Muscle layer of colon (tissue), 2 donors: ENCODE measurements around the gene AHI1.

Source experiments
- H3K27ac ChIP-seq: one replicate; pipeline ENCODE4 v1.7.0; 2013; ENCODE audit warnings: low read depth, mild to moderate bottlenecking, low read length, moderate library complexity
- H3K27me3 ChIP-seq, 2 donors: one replicate each; pipeline ENCODE4 v1.7.0; 2013; ENCODE audit warnings: low read length in 2 of 2, mild to moderate bottlenecking in 2 of 2; ENCODE audit not compliant: insufficient read depth in 2 of 2, control insufficient read depth in 1 of 2
- H3K36me3 ChIP-seq: one replicate; pipeline ENCODE4 v1.7.0; 2013; ENCODE audit warnings: mild to moderate bottlenecking, low read length; ENCODE audit not compliant: insufficient read depth
- H3K4me1 ChIP-seq: one replicate; pipeline ENCODE4 v1.7.0; 2013; ENCODE audit warnings: mild to moderate bottlenecking, low read length; ENCODE audit not compliant: insufficient read depth
- H3K4me3 ChIP-seq, 2 donors: one replicate each; pipeline ENCODE4 v1.7.0; 2013; ENCODE audit warnings: low read length in 2 of 2, low read depth in 1 of 2, mild to moderate bottlenecking in 1 of 2, moderate library complexity in 1 of 2
- H3K9ac ChIP-seq: one replicate; pipeline ENCODE4 v1.7.0; 2013; ENCODE audit warnings: low read length
- H3K9me3 ChIP-seq: one replicate; pipeline ENCODE4 v1.7.0; 2013; ENCODE audit warnings: mild to moderate bottlenecking, low read length
- donor health status: abdominal sarcoma.
- donor health status: Adenocarcinoma of cecum.

The AHI1 gene

GRCh38 chr6:135527116-135527959 lies 29.8 kb upstream of the AHI1 start:
- H3K4me1 ChIP-seq = peaks cover 9% of the 10 kb centered on the region
- no peaks in the 10 kb centered on the region for H3K9me3 ChIP-seq
- no peak overlapping the region for H3K27ac ChIP-seq
- H3K9ac ChIP-seq = no peak overlapping the region
- no peaks in the 10 kb centered on the region for H3K27me3 ChIP-seq
- no peak overlapping the region for H3K4me3 ChIP-seq
- no peaks in the 10 kb centered on the region for H3K36me3 ChIP-seq

GRCh38 chr6:135525594-135525993 lies 28.1 kb upstream of the AHI1 start:
- Histone ChIP-seq H3K9ac (no peak overlapping the region), H3K4me3 (no peak overlapping the region), H3K27ac (no peak overlapping the region)

GRCh38 chr6:135522965-135523692 lies 25.6 kb upstream of the AHI1 start:
- Histone ChIP-seq H3K4me3 (no peak overlapping the region), H3K27me3 (no peaks in the 10 kb centered on the region), H3K9me3 (no peaks in the 10 kb centered on the region), H3K27ac (no peak overlapping the region), H3K36me3 (no peaks in the 10 kb centered on the region), H3K9ac (no peak overlapping the region), H3K4me1 (peaks cover 9% of the 10 kb centered on the region)

More at GRCh38 chr6:135525594-135525993, 28.1 kb upstream of the AHI1 start:
- Histone ChIP-seq H3K9me3 (no peaks in the 10 kb centered on the region), H3K27me3 (no peaks in the 10 kb centered on the region), H3K36me3 (no peaks in the 10 kb centered on the region), H3K4me1 (peaks cover 9% of the 10 kb centered on the region)

- Histone ChIP-seq H3K27ac (no peak overlapping the region), H3K9me3 (no peaks in the 10 kb centered on the region), H3K9ac (no peak overlapping the region), H3K27me3 (no peaks in the 10 kb centered on the region), H3K36me3 (no peaks in the 10 kb centered on the region), H3K4me1 (no peaks in the 10 kb centered on the region), H3K4me3 (no peak overlapping the region)
Measured at GRCh38 chr6:135521431-135521830, 23.9 kb upstream of the AHI1 start.

GRCh38 chr6:135520781-135521180 lies 23.2 kb upstream of the AHI1 start:
- Histone ChIP-seq H3K9ac (no peak overlapping the region), H3K27ac (no peak overlapping the region), H3K9me3 (no peaks in the 10 kb centered on the region), H3K27me3 (no peaks in the 10 kb centered on the region), H3K36me3 (no peaks in the 10 kb centered on the region), H3K4me3 (no peak overlapping the region), H3K4me1 (no peaks in the 10 kb centered on the region)

GRCh38 chr6:135519348-135519747 lies 21.8 kb upstream of the AHI1 start:
- Histone ChIP-seq H3K4me3 (no peak overlapping the region), H3K27ac (no peak overlapping the region), H3K9me3 (no peaks in the 10 kb centered on the region)

GRCh38 chr6:135517527-135517926 lies 20.0 kb upstream of the AHI1 start:
- Histone ChIP-seq H3K9me3 (no peaks in the 10 kb centered on the region), H3K27ac (no peak overlapping the region), H3K4me1 (no peaks in the 10 kb centered on the region), H3K27me3 (no peaks in the 10 kb centered on the region), H3K4me3 (no peak overlapping the region), H3K9ac (no peak overlapping the region), H3K36me3 (no peaks in the 10 kb centered on the region)

More at GRCh38 chr6:135519348-135519747, 21.8 kb upstream of the AHI1 start:
- H3K27me3 ChIP-seq = no peaks in the 10 kb centered on the region
- H3K9ac ChIP-seq = no peak overlapping the region
- H3K36me3 ChIP-seq = no peaks in the 10 kb centered on the region
- no peaks in the 10 kb centered on the region for H3K4me1 ChIP-seq

GRCh38 chr6:135514706-135515105 lies 17.2 kb upstream of the AHI1 start:
- no peaks in the 10 kb centered on the region for H3K27me3 ChIP-seq
- H3K36me3 ChIP-seq = no peaks in the 10 kb centered on the region
- H3K4me3 ChIP-seq = no peak overlapping the region
- H3K4me1 ChIP-seq = no peaks in the 10 kb centered on the region
- H3K9me3 ChIP-seq = no peaks in the 10 kb centered on the region
- H3K27ac ChIP-seq = no peak overlapping the region
- no peak overlapping the region for H3K9ac ChIP-seq

- H3K27me3 ChIP-seq = no peaks in the 10 kb centered on the region
- no peaks in the 10 kb centered on the region for H3K36me3 ChIP-seq
- H3K9me3 ChIP-seq = no peaks in the 10 kb centered on the region
- no peak overlapping the region for H3K27ac ChIP-seq
- H3K9ac ChIP-seq = no peak overlapping the region
- no peaks in the 10 kb centered on the region for H3K4me1 ChIP-seq
- no peak overlapping the region for H3K4me3 ChIP-seq
Measured at GRCh38 chr6:135506270-135506997, 8.9 kb upstream of the AHI1 start.

- H3K27me3 ChIP-seq = no peaks in the 10 kb centered on the region
- no peaks in the 10 kb centered on the region for H3K9me3 ChIP-seq
- H3K4me1 ChIP-seq = no peaks in the 10 kb centered on the region
- no peaks in the 10 kb centered on the region for H3K36me3 ChIP-seq
- H3K4me3 ChIP-seq = no peak overlapping the region
- no peak overlapping the region for H3K27ac ChIP-seq
- H3K9ac ChIP-seq = no peak overlapping the region
Measured at GRCh38 chr6:135505648-135506047, 8.1 kb upstream of the AHI1 start.

GRCh38 chr6:135505222-135505621 lies 7.7 kb upstream of the AHI1 start:
- Histone ChIP-seq H3K4me3 (no peak overlapping the region), H3K9ac (no peak overlapping the region)

More at GRCh38 chr6:135505222-135505621, 7.7 kb upstream of the AHI1 start:
- H3K9me3 ChIP-seq = no peaks in the 10 kb centered on the region
- no peaks in the 10 kb centered on the region for H3K36me3 ChIP-seq
- H3K4me1 ChIP-seq = no peaks in the 10 kb centered on the region
- H3K27ac ChIP-seq = no peak overlapping the region
- H3K27me3 ChIP-seq = no peaks in the 10 kb centered on the region
